Measurements from ENCODE around the gene ADAMTS12. TPM values are rescaled to one million over a fixed set of nuclear protein-coding genes. Genes with fewer than 3 reads are reported as not detected.

The ADAMTS12 gene
- total and polyA plus RNA-seq, 4 donors, result 0.49 to 6.4 (median 2.3) TPM

GRCh38 chr5:33719769-33720168 lies 172.0 kb downstream of the ADAMTS12 start:
- Histone ChIP-seq H3K9ac (ENCODE audit: low read depth in 1 of 2, low read length in 2 of 2) (no peak overlapping the region), H3K4me1 (ENCODE audit: control insufficient read depth in 4 of 4, insufficient read depth in 4 of 4, low read length in 3 of 4) (peaks cover 0 to 9% (median 1%) of the 10 kb centered on the region in 4 donors), H3K36me3 (ENCODE audit: control insufficient read depth in 4 of 4, insufficient read depth in 3 of 4, low read depth in 1 of 4, low read length in 3 of 4) (no peaks in the 10 kb centered on the region), H3K9me3 (ENCODE audit: control insufficient read depth in 4 of 4, low read length in 3 of 4) (no peaks in the 10 kb centered on the region), H3K27ac (ENCODE audit: low read depth in 1 of 2, low read length in 2 of 2) (no peak overlapping the region), H3K27me3 (ENCODE audit: control insufficient read depth in 4 of 4, insufficient read depth in 4 of 4, low read length in 3 of 4) (no peaks in the 10 kb centered on the region), H3K4me3 (ENCODE audit: low read depth in 1 of 3, low read length in 3 of 3) (no peak overlapping the region)
- TF ChIP-seq ZBTB33 (IDR thresholded peaks at IDR 0.05), result no peak
- TF ChIP-seq NR2F2 (IDR thresholded peaks at IDR 0.05), result no peak
- TF ChIP-seq RXRA (IDR thresholded peaks at IDR 0.05), result no peak
- no peak for TF ChIP-seq FOXA2 (IDR thresholded peaks at IDR 0.05)
- TF ChIP-seq, protein P1, sequence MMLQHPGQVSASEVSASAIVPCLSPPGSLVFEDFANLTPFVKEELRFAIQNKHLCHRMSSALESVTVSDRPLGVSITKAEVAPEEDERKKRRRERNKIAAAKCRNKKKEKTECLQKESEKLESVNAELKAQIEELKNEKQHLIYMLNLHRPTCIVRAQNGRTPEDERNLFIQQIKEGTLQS (IDR thresholded peaks at IDR 0.05), result no peak
- no peak for TF ChIP-seq EGR1 (IDR thresholded peaks at IDR 0.05; ENCODE audit: low read depth in 2 of 2)
- TF ChIP-seq HNF4A (conservative IDR thresholded peaks at IDR 0.05), result no peak
- no peak for TF ChIP-seq RAD21 (IDR thresholded peaks at IDR 0.05)
- TF ChIP-seq, protein P2, sequence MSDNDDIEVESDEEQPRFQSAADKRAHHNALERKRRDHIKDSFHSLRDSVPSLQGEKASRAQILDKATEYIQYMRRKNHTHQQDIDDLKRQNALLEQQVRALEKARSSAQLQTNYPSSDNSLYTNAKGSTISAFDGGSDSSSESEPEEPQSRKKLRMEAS (IDR thresholded peaks at IDR 0.05), result no peak
- no peak for DNase-seq (ENCODE audit: low spot score)
- 94% methylated on average over 1 of the region's 1 CpG for WGBS

DNA sequence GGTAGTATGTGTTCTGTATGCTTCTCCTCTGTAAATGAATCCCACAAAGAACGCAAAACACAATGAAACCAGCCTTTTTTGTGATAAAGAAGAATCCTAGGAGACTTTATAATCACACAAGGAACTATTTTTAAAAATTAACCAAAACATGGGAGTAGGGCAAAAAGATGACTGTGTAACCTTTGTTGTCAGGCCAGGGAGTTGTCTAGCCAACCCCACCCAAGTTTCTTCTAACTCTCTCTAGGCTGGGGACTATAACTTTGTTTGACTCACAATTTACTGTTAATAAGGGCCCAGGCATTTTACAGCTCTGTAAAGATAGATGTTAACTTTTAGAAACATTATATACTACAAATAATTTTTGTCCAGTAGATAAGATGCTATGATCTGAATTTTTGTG lies 176.1 kb downstream of the ADAMTS12 start:
- H3K36me3 ChIP-seq (ENCODE audit: control insufficient read depth in 4 of 4, insufficient read depth in 3 of 4, low read depth in 1 of 4, low read length in 3 of 4), result no peaks in the 10 kb centered on the region
- no peak overlapping the region for H3K4me3 ChIP-seq (ENCODE audit: low read depth in 1 of 3, low read length in 3 of 3)
- TF ChIP-seq RXRA (IDR thresholded peaks at IDR 0.05) (no peak), GABPA (IDR thresholded peaks at IDR 0.05 in 1 of 2, conservative IDR thresholded peaks at IDR 0.05 in 1 of 2) (no peak), TAF1 (conservative IDR thresholded peaks at IDR 0.05) (no peak), JUND (IDR thresholded peaks at IDR 0.05) (no peak), RAD21 (IDR thresholded peaks at IDR 0.05) (no peak), EGR1 (IDR thresholded peaks at IDR 0.05; ENCODE audit: low read depth in 2 of 2) (no peak), ZBTB33 (IDR thresholded peaks at IDR 0.05) (no peak), NR2F2 (IDR thresholded peaks at IDR 0.05) (no peak), HNF4A (conservative IDR thresholded peaks at IDR 0.05) (no peak), FOXA2 (IDR thresholded peaks at IDR 0.05) (no peak), FOXA1 (IDR thresholded peaks at IDR 0.05) (no peak), SP1 (IDR thresholded peaks at IDR 0.05) (no peak)
- TF ChIP-seq, protein P3, sequence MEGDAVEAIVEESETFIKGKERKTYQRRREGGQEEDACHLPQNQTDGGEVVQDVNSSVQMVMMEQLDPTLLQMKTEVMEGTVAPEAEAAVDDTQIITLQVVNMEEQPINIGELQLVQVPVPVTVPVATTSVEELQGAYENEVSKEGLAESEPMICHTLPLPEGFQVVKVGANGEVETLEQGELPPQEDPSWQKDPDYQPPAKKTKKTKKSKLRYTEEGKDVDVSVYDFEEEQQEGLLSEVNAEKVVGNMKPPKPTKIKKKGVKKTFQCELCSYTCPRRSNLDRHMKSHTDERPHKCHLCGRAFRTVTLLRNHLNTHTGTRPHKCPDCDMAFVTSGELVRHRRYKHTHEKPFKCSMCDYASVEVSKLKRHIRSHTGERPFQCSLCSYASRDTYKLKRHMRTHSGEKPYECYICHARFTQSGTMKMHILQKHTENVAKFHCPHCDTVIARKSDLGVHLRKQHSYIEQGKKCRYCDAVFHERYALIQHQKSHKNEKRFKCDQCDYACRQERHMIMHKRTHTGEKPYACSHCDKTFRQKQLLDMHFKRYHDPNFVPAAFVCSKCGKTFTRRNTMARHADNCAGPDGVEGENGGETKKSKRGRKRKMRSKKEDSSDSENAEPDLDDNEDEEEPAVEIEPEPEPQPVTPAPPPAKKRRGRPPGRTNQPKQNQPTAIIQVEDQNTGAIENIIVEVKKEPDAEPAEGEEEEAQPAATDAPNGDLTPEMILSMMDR (IDR thresholded peaks at IDR 0.05; ENCODE audit: low read depth, low read length, missing input control), result no peak
- TF ChIP-seq, protein P1 (IDR thresholded peaks at IDR 0.05), result no peak
- TF ChIP-seq, protein P2 (IDR thresholded peaks at IDR 0.05), result no peak
- WGBS, result 87% methylated on average over 1 of the region's 1 CpG
- no peak overlapping the region for H3K27ac ChIP-seq (ENCODE audit: low read depth in 1 of 2, low read length in 2 of 2)
- no peaks in the 10 kb centered on the region for H3K27me3 ChIP-seq (ENCODE audit: control insufficient read depth in 4 of 4, insufficient read depth in 4 of 4, low read length in 3 of 4)
- H3K9ac ChIP-seq (ENCODE audit: low read depth in 1 of 2, low read length in 2 of 2), result no peak overlapping the region
- peaks cover 0 to 8% (median 4%) of the 10 kb centered on the region in 4 donors for H3K4me1 ChIP-seq (ENCODE audit: control insufficient read depth in 4 of 4, insufficient read depth in 4 of 4, low read length in 3 of 4)
- no peaks in the 10 kb centered on the region for H3K9me3 ChIP-seq (ENCODE audit: control insufficient read depth in 4 of 4, low read length in 3 of 4)
- DNase-seq (ENCODE audit: low spot score), result no peak

Data from liver (tissue), 9 donors.